ENCODE results near the gene KCTD3.

DNA sequence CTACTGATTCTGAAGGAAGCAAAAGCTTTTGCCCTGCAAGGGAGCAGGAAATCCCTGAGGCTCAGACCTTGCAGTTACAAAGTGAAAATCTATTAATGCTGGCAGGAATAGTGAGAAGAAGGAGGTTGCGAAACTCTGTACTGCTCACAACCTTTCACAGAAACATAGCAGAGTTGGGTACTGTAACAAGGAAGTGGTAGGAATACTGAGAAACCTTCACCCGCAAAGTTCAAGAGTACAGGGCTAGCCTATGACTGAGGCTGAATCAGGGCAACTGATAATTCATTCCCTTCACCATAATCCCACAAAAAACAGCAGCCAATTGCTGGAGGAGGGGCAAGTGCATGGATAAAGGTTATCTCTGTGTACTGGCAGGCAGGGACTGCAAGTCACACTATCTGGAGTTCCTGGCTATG is 23.9 kb upstream of the KCTD3 start:
- TF ChIP-seq CTCF (conservative IDR thresholded peaks at IDR 0.05), result no peak
- no peak for TF ChIP-seq ZFX (IDR thresholded peaks at IDR 0.05)

Measured in C4-2B (cell line).